ENCODE results near the gene KDM4F. TPM values are rescaled to one million over a fixed set of nuclear protein-coding genes. Genes with fewer than 3 reads are reported as not detected.

Gene KDM4F
- total RNA-seq, 4 donors from 2014 or later = not detected

DNA sequence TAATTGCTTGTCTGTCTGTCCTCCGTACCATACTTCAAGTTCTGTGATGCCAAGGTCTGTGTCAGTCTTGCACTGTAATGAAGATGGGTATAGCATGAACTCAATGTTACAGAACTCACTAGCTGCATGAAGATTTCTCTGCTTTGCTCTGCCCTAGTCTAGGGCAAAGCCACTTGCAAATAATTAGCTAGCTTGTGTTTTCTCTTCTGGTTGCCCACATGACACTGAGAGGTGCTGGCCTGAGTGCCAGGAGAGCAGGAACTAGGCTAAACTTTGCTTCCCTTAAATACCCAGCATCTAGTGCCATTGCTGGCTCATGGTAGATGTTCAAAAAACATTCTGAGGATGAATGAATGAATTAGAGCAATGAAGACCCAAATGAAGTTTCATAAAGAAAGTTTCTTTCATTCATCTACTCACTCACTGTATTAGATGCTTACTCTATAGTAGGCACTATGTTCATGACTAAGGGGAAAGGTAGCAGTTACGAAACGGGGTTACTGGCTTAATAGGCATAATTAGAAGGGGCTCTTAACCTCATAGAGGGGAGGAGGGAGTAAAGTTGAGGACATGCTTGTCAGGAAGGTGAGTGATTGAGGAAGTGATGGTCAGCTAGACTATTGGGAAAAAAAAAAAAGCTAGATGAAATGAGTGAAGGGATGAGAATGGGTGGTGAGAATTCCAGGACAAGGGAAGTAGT, 36.0 kb downstream of the KDM4F start:
- TF ChIP-seq, protein P1, sequence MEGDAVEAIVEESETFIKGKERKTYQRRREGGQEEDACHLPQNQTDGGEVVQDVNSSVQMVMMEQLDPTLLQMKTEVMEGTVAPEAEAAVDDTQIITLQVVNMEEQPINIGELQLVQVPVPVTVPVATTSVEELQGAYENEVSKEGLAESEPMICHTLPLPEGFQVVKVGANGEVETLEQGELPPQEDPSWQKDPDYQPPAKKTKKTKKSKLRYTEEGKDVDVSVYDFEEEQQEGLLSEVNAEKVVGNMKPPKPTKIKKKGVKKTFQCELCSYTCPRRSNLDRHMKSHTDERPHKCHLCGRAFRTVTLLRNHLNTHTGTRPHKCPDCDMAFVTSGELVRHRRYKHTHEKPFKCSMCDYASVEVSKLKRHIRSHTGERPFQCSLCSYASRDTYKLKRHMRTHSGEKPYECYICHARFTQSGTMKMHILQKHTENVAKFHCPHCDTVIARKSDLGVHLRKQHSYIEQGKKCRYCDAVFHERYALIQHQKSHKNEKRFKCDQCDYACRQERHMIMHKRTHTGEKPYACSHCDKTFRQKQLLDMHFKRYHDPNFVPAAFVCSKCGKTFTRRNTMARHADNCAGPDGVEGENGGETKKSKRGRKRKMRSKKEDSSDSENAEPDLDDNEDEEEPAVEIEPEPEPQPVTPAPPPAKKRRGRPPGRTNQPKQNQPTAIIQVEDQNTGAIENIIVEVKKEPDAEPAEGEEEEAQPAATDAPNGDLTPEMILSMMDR (IDR thresholded peaks at IDR 0.05; ENCODE audit: low read depth) = no peak

DNA sequence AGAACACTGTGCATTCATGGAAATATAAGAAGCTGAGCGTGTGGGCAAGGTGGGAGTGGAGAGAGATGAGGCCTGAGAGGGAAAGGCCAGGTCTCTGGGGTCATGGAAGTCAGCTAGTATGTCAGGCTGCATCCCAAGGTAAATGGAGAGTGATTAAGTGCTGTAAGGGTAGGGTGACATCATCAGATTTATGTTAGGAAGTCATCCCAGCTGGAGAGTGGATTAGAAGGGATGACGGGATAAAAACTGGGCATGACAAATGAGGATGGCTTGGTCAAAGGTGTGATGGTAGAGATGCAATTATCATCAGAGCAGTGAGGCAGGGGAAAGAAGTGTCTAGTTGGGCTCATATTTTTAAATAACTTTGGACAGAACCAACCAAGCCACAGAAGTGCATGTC, 36.9 kb downstream of the KDM4F start:
- TF ChIP-seq, protein P1 (IDR thresholded peaks at IDR 0.05; ENCODE audit: low read depth) = no peak

DNA sequence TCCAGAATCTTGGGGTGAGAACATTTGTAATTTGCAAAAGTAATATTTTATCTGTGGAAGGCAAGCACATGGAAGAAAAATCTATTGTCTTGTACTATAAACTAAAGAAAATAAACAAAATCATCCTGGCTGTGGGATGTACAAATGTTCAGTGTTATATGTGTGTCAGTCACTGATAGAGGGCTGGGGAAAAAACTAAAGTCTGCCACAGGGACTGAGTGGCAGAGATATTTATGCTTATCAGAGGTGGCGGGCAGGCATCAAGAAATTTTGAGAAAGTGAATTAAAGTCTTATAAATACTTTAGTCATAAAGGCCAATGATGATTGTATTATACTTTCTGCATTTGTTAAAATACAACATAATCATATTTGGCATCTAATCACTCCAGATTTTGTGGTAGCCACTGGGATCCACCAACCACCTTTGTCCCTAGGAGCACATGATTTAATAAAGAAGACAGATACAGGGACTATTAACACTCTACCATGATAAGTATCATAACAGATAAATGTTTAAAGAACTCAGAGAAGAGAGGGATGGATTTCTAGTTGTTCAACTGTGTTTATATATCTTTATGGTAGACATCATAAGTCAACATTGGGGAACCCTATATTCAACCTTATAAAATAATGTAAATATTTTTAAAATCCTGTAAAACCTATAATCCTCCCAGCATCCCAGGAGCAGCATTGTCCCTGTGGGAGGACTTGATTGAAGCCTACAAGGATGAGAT, 37.8 kb downstream of the KDM4F start:
- TF ChIP-seq, protein P1 (IDR thresholded peaks at IDR 0.05; ENCODE audit: low read depth) = no peak

DNA sequence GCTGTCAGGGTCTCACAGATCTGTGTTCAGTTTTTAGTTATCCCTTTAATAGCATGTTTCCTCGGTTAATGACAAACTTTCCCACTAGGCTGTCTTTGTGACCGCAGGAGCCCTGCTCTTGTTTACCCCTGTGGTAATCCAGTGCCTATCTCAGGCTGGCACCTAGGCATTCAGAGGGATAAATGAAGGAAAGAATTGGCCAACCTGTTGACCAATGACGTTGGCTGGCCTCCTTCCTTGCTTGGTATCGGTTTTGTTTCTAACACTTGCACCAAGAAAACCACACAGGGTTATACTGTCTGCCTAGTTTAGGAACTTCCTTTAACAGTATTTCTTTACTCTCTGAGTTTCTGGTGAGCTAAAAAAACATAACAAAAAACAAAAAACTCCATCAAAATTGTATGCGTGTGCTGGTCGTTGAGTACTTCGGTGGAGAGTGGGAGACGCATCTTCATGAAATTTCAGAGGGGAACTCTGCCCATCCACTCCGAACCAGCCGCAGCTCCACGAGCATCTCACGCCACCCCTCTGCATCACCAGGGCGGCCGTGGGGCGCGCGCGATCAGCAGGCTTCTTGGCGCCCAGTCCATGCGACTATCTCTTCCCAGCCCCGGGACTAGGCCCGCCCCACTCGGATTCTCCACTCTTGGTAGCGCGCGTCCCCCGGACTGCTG, 39.9 kb downstream of the KDM4F start:
- TF ChIP-seq, protein P1 (IDR thresholded peaks at IDR 0.05; ENCODE audit: low read depth) = no peak

DNA sequence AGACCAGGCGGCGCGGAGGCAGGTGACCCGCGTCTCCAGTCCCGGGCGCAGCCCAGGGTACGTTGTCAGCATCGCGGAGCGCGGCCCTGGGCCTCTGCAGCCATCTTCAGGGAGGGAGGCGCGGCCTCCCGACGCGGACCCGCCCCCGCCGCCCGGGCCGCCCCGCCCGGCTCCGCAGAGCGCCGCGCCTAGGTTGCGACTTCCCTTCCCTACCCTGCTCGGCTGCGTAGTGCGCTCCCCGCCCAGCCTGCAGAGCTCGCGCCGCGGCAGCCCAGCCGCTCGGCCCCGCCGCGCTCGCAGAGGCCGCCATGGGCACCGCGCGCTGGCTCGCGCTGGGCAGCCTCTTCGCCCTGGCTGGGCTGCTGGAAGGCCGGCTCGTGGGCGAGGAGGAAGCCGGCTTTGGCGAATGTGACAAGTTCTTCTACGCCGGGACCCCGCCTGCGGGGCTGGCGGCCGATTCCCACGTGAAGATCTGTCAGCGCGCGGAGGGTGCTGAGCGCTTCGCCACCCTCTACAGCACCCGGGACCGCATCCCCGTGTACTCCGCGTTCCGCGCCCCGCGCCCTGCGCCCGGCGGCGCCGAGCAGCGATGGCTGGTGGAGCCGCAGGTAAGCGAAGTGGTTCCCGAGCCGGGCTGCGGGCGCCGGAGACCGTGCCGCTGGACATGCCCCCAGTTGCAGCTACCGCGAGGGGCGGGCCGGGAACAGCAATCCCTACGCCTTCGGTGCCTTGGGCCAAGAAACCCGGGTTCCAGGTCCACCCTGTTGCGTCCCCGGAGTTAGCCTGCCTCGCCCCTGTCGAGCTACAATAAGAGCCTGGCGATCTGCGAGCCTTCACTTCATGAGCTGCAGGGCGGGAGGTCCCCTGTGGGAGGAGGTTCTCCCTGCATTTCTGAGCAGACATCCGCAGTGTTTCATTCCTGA, 40.7 kb downstream of the KDM4F start, which contains the start of gene ENDOD1:
TSS of gene ENDOD1 (plus strand) at position 227 of the 923 bp plus-strand sequence. CDS start at position 309, 82 bp downstream.
- TF ChIP-seq, protein P1 (IDR thresholded peaks at IDR 0.05; ENCODE audit: low read depth) = no peak

DNA sequence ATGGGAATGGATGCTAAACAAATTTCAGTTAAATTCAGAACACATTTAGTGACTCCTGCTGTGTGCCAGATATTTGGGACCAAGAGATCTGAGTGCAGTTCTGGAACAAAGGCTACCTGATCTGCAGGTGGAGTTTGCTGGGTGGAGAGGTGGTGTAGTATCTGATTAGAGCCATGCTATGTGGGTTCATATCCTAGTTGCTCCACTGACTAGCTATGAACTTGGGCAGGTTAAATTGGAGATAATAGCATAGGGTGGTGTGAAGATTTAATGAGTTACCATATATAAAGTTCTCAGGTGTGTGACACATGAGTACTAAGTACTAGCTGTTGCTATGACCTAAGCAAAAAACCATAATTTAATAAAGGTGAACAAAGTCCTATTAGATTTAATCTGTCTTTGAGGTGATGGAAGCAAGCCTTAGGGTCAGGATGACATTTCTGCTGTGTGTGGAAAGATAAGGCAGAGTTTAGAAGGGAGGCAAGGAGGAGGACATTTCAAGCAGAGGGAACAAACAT, 42.5 kb downstream of the KDM4F start:
- TF ChIP-seq, protein P1 (IDR thresholded peaks at IDR 0.05; ENCODE audit: low read depth) = no peak

All from subcutaneous adipose tissue (tissue), 4 donors.